ENCODE data around the gene FKBP6. TPM values are rescaled to one million over a fixed set of nuclear protein-coding genes. Genes with fewer than 3 reads are reported as not detected.
"Not testable (repeated sequence)": the region's sequence is repeated elsewhere in the genome, so short reads cannot be mapped to it uniquely, and the experiment has no call there.

Gene FKBP6
- total RNA-seq, 2 donors from 2014 or later, result not detected

DNA sequence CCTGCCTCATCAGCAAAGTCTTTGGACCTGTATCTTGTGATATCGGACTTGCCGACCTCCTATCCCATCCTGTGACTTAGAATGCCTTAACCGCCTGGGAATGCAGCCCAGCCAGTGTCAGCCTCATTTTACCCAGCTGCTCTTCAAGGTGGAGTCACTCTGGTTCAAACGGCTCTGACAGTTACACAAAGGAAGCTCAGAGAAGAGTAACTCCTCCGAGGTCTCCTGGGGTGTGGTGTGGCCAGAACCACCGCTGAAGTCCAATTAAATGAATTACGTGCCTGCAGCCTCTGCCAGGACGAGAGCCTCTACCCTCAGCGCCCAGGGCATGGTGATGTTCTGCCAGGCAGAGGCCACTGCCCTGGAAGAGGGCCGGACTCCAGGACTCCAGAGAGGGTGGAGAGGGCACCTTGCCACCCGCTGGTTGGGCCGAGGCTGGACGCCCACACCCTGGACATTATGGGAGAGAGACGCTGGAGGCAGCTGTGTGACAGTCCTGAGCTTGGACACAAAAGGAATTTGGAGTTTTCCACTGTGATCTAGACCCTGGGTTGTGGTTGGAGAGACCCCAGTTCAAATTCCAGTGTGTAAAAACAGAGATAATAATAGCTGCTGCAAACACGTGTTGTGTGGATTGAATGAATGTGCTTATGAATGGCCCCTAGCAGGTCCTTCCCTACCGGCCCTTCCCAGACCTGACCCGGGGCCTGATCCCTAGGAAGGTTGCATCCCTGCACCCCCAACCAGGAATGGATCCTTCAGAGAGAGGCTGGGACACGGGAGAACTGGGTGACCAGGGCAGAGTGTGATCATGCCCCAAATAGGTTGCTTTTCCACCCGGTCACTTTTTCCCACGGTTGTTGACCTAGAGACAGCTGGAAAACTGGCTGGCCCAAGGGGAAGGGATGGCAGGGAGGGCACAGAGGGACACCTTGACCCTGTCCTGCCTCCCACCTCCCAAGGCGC, 67.9 kb downstream of the FKBP6 start:
- no peaks in the 10 kb centered on the region for H3K36me3 Mint-ChIP-seq
- H3K27ac Mint-ChIP-seq, result no peak overlapping the region
- DNase-seq (ENCODE audit: low spot score in 2 of 2) (no peak), ATAC-seq (no peak)
- no peaks in the 10 kb centered on the region for H3K9me3 Mint-ChIP-seq

DNA sequence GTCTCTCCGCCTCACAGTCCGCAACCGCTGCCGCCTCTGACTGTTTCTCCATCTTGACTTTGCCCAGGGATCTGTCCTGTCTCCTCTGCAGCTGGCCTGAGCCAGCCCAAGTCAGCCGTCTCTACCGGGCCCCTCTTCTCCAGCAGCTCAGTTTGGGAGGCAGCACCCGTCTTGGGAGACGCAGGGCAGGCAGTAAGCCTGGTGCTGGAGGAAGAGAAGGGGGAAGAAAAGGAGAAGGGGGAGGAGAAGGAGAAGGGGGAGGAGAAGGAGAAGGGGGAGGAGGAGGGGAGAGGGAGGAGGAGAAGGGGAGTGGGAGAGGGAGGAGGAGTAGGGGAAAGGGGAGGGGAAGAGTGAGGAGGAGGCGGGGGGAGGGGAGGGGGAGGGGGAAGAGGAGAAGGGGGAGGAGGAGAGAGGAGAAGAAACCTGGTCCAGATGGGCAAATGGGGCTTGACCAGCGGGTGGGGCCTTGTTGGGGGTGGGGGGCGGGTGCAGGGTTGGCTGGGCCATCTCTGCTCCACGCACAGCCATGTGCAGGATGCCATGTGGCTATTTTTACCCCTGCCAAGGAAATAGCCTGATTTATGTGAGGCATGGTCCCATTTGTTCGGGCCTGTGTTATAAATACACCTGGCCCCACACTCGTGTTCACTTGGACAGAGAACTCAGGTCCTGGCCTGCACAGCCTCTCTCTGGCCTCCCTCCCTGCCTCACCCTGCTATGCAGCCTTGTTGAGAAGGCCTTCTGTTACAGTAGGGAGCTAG, 69.7 kb downstream of the FKBP6 start:
- no peak overlapping the region for H3K27ac Mint-ChIP-seq
- H3K36me3 Mint-ChIP-seq, result no peaks in the 10 kb centered on the region
- ATAC-seq, result no peak

DNA sequence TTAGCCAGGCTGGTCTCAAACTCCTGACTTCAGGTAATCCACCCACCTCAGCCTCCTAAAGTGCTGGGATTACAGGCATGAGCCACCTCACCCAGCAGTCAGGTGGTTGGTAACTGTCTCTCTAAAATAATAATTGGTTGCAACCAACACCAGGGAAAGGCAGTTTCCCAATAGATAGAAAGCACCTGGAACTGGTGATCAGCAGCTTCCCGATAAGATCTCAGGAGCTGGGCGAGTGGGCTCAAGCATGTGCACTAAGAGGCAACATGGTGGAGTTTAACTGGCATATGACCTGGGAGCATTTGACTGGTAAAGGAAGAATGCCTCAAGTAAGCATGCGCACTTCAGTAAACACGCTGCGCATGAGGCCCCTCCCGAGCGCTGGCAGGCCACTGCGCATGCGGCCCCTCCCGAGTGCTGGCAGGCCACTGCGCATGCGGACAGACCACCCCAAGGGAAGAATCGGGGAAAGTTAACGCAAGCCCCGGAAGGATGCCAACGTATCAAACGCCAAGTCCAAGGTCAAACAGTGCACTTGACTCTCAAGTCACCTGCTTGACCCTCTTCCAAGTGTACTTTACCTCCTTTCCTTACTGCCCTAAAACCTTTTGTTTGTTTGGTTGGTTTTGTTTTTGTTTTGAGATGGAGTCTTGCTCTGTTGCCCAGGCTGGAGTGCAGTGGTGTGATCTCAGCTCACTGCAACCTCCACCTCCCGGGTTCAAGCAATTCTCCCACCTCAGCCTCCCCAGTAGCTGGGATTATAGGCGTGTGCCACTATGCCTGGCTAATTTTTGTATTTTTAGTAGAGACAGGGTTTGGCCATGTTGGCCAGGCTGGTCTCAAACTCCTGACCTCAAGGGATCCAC, 71.5 kb downstream of the FKBP6 start:
- peak overlapping the region in 1 of 2 donors; percentile 21 for H3K27ac Mint-ChIP-seq
- peak; percentile 65 to 76 for DNase-seq (ENCODE audit: low spot score in 2 of 2)
- not testable (repeated sequence) for H3K36me3 Mint-ChIP-seq, H3K9me3 Mint-ChIP-seq
- peak; percentile 74 to 80 for ATAC-seq

More for the DNA sequence above, 69.7 kb downstream of the FKBP6 start:
- no peak for DNase-seq (ENCODE audit: low spot score in 2 of 2)
- H3K9me3 Mint-ChIP-seq, result no peaks in the 10 kb centered on the region

DNA sequence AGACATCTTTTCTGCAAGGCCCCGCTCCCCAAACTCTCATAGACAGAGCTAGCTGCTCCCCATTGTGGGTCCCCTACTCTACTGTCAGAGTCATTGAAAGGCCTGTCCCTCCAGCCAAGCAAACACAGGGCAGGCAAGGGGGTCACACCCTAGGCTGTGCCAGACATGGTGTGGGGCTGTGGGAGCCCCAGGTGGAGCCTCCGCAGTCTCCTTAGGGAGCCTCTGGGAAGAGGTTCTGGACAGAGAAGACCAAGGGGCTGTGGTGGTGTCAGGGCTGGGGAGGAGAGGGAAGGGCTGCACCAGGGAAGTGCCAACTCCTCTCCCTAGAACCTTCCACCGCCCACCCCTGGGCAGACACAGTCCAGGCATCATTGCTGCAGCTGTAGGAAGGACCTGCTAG, 76.9 kb downstream of the FKBP6 start:
- not testable (repeated sequence) for ATAC-seq; H3K9me3 Mint-ChIP-seq; H3K36me3 Mint-ChIP-seq; H3K27ac Mint-ChIP-seq; DNase-seq (ENCODE audit: low spot score in 2 of 2)

Other genes starting within 250 kb of the FKBP6 start
- not detected for gene SPDYE9, start 242.1 kb upstream of the FKBP6 start, total RNA-seq
- gene NSUN5, start 19.3 kb upstream of the FKBP6 start, total RNA-seq, result 10 to 100 TPM; 47.9 to 75.2 TPM
- under 1 TPM in 1 of 2 donors, not detected in 1; 0.20 TPM for gene TRIM50, start 79 bp upstream of the FKBP6 start, total RNA-seq
- gene FZD9, start 105.6 kb downstream of the FKBP6 start, total RNA-seq, result under 1 TPM; 0.09 to 0.23 TPM
- 10 to 100 TPM; 76.0 to 90.8 TPM for gene BAZ1B, start 194.1 kb downstream of the FKBP6 start, total RNA-seq
- gene BCL7B, start 229.5 kb downstream of the FKBP6 start, total RNA-seq, result 10 to 100 TPM; 51.5 to 60.1 TPM